ENCODE measurements around the gene TAF3.

Gene TAF3

GRCh38 chr10:8043569-8044306, 225.4 kb downstream of the TAF3 start:
- Histone ChIP-seq H3K4me3 (ENCODE audit: control insufficient read depth in 1 of 7, extremely low read depth in 1 of 7, insufficient read depth in 4 of 7, low read depth in 2 of 7, low read length in 6 of 7) (peak overlapping the region in 1 of 7 experiments; percentile 28), H3K9me3 (ENCODE audit: control extremely low read depth in 1 of 5, control insufficient read depth in 4 of 5, insufficient read depth in 2 of 5, low read depth in 1 of 5, low read length in 4 of 5) (no peaks in the 10 kb centered on the region), H3K4me1 (ENCODE audit: control extremely low read depth in 1 of 4, control insufficient read depth in 4 of 4, insufficient read depth in 4 of 4, low read length in 3 of 4) (peaks cover 0 to 35% (median 30%) of the 10 kb centered on the region in 4 experiments), H3K27me3 (replicated peaks in 2 of 5; ENCODE audit: control insufficient read depth in 4 of 5, insufficient read depth in 5 of 5, low read length in 4 of 5) (peaks cover 28 to 100% (median 66%) of the 10 kb centered on the region in 5 experiments), H3K36me3 (ENCODE audit: control insufficient read depth in 4 of 4, insufficient read depth in 4 of 4, low read length in 3 of 4) (no peaks in the 10 kb centered on the region), H3K27ac (ENCODE audit: insufficient read depth in 1 of 2, low read depth in 1 of 2, low read length in 2 of 2, poor library complexity in 1 of 2, severe bottlenecking in 2 of 2) (no peak overlapping the region)
- ChIA-PET CTCF (no interaction called here), POLR2A (no interaction called here)
- DNase-seq, result peak; percentile 61 to 77 (median 75)
- 12% methylated on average over 19 of the region's 31 CpGs for WGBS (ENCODE audit: insufficient coverage)

DNA sequence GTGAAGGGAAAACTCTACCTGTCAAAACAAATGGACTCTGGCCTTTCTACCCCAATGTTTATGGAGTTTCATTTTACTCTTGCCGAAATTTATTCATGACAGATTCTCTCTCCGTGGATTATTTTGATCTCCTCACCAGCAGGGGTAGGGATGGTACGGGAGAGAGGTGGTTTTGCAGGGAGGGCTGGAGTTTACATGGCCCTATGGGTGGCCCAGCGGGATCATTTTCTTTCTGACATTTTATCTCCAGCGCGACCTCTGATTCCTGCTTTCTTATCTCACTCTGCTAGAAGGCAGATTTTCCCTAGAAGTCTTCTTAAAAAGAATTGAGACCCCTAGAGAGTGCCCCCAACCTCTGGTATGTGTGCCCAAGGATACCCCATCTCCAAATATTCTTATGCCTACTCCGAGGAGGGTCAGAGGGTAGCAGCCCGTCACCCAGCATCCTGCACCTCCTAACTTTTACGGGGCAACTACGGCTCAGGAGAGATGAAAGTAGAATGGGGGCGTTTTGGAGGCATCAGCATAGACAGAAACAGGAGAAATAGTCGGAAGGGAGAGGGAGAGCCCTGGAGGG, 226.1 kb downstream of the TAF3 start:
- CTCF ChIA-PET, result no interaction called here
- H3K4me3 ChIP-seq (ENCODE audit: control insufficient read depth in 1 of 7, extremely low read depth in 1 of 7, insufficient read depth in 4 of 7, low read depth in 2 of 7, low read length in 6 of 7), result peak overlapping the region in 1 of 7 experiments; percentile 11
- H3K27me3 ChIP-seq (replicated peaks in 2 of 5; ENCODE audit: control insufficient read depth in 4 of 5, insufficient read depth in 5 of 5, low read length in 4 of 5), result peaks cover 22 to 99% (median 62%) of the 10 kb centered on the region in 5 experiments
- H3K27ac ChIP-seq (ENCODE audit: insufficient read depth in 1 of 2, low read depth in 1 of 2, low read length in 2 of 2, poor library complexity in 1 of 2, severe bottlenecking in 2 of 2), result no peak overlapping the region
- WGBS (ENCODE audit: insufficient coverage), result 5% methylated on average over 9 of the region's 12 CpGs
- no peaks in the 10 kb centered on the region for H3K36me3 ChIP-seq (ENCODE audit: control insufficient read depth in 4 of 4, insufficient read depth in 4 of 4, low read length in 3 of 4)
- H3K9me3 ChIP-seq (ENCODE audit: control extremely low read depth in 1 of 5, control insufficient read depth in 4 of 5, insufficient read depth in 2 of 5, low read depth in 1 of 5, low read length in 4 of 5), result no peaks in the 10 kb centered on the region
- POLR2A ChIA-PET, result no interaction called here
- peaks cover 0 to 41% (median 35%) of the 10 kb centered on the region in 4 experiments for H3K4me1 ChIP-seq (ENCODE audit: control extremely low read depth in 1 of 4, control insufficient read depth in 4 of 4, insufficient read depth in 4 of 4, low read length in 3 of 4)
- DNase-seq, result no peak

GRCh38 chr10:8044908-8045725, 226.8 kb downstream of the TAF3 start:
- peaks cover 18 to 99% (median 58%) of the 10 kb centered on the region in 5 experiments for H3K27me3 ChIP-seq (replicated peaks in 2 of 5; ENCODE audit: control insufficient read depth in 4 of 5, insufficient read depth in 5 of 5, low read length in 4 of 5)
- DNase-seq, result no peak
- POLR2A ChIA-PET, result interaction anchor here (0.6 kb wide), 1 partner anchor 279 kb away, joined by 4 read pairs; no protein-coding TSS in a partner anchor
- H3K27ac ChIP-seq (ENCODE audit: insufficient read depth in 1 of 2, low read depth in 1 of 2, low read length in 2 of 2, poor library complexity in 1 of 2, severe bottlenecking in 2 of 2), result no peak overlapping the region
- CTCF ChIA-PET, result no interaction called here
- peak overlapping the region in 6 of 7 experiments; percentile 9 to 60 (median 34) for H3K4me3 ChIP-seq (ENCODE audit: control insufficient read depth in 1 of 7, extremely low read depth in 1 of 7, insufficient read depth in 4 of 7, low read depth in 2 of 7, low read length in 6 of 7)
- H3K36me3 ChIP-seq (ENCODE audit: control insufficient read depth in 4 of 4, insufficient read depth in 4 of 4, low read length in 3 of 4), result no peaks in the 10 kb centered on the region
- peaks cover 0 to 48% (median 42%) of the 10 kb centered on the region in 4 experiments for H3K4me1 ChIP-seq (ENCODE audit: control extremely low read depth in 1 of 4, control insufficient read depth in 4 of 4, insufficient read depth in 4 of 4, low read length in 3 of 4)
- H3K9me3 ChIP-seq (ENCODE audit: control extremely low read depth in 1 of 5, control insufficient read depth in 4 of 5, insufficient read depth in 2 of 5, low read depth in 1 of 5, low read length in 4 of 5), result no peaks in the 10 kb centered on the region
- 0% methylated on average over 10 of the region's 32 CpGs for WGBS (ENCODE audit: insufficient coverage)

DNA sequence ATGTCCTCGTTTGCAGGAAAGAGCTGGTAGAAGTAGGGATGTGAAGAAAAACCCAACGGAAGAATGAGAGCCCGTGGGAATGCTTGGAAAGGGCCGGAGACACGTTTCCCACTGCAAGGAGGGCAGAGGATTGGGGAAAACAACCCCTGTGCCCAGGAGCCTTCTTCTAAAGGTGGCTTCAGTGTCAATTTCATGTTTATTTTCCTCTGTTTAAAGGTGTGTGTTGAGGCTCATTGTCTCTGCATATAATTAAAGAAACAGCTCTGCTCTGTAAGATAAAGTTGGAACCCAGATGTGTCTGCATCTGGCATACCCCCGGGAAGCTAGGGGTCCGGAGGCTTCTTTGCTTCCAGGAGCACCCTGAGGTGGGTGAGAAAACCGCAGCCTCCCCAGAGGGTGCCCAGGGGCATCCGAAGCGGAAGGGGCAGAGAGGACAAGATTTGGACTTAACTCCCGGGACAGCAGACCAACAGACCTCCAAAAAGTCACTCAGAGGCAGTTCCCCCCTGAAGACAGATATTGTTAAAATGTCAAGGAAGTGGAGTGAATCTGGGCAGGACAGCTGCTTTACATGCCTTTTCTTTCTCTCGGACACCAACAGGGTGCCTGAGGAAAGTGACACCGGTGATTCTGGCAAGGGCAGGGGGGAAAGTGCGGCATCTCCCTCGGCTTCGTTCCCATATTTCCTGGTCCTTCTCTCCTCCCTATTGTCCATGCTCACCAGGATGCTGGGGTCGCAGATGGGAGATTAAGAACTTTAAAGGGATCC, 227.6 kb downstream of the TAF3 start:
- Histone ChIP-seq H3K36me3 (ENCODE audit: control insufficient read depth in 4 of 4, insufficient read depth in 4 of 4, low read length in 3 of 4) (no peaks in the 10 kb centered on the region), H3K4me1 (ENCODE audit: control extremely low read depth in 1 of 4, control insufficient read depth in 4 of 4, insufficient read depth in 4 of 4, low read length in 3 of 4) (peaks cover 0 to 56% (median 50%) of the 10 kb centered on the region in 4 experiments), H3K9me3 (ENCODE audit: control extremely low read depth in 1 of 5, control insufficient read depth in 4 of 5, insufficient read depth in 2 of 5, low read depth in 1 of 5, low read length in 4 of 5) (no peaks in the 10 kb centered on the region), H3K27me3 (replicated peaks in 2 of 5; ENCODE audit: control insufficient read depth in 4 of 5, insufficient read depth in 5 of 5, low read length in 4 of 5) (peaks cover 12 to 99% (median 58%) of the 10 kb centered on the region in 5 experiments), H3K27ac (ENCODE audit: insufficient read depth in 1 of 2, low read depth in 1 of 2, low read length in 2 of 2, poor library complexity in 1 of 2, severe bottlenecking in 2 of 2) (no peak overlapping the region), H3K4me3 (ENCODE audit: control insufficient read depth in 1 of 7, extremely low read depth in 1 of 7, insufficient read depth in 4 of 7, low read depth in 2 of 7, low read length in 6 of 7) (no peak overlapping the region)
- CTCF ChIA-PET, result no interaction called here
- POLR2A ChIA-PET, result interaction anchor here (0.6 kb wide), 1 partner anchor 280 kb away, joined by 4 read pairs; no protein-coding TSS in a partner anchor
- WGBS (ENCODE audit: insufficient coverage), result 7% methylated on average over 11 of the region's 17 CpGs
- no peak for DNase-seq

GRCh38 chr10:8047452-8048280, 229.4 kb downstream of the TAF3 start:
- Histone ChIP-seq H3K4me3 (ENCODE audit: control insufficient read depth in 1 of 7, extremely low read depth in 1 of 7, insufficient read depth in 4 of 7, low read depth in 2 of 7, low read length in 6 of 7) (no peak overlapping the region), H3K9me3 (ENCODE audit: control extremely low read depth in 1 of 5, control insufficient read depth in 4 of 5, insufficient read depth in 2 of 5, low read depth in 1 of 5, low read length in 4 of 5) (no peaks in the 10 kb centered on the region), H3K27me3 (replicated peaks in 2 of 5; ENCODE audit: control insufficient read depth in 4 of 5, insufficient read depth in 5 of 5, low read length in 4 of 5) (peaks cover 7 to 98% (median 58%) of the 10 kb centered on the region in 5 experiments), H3K4me1 (ENCODE audit: control extremely low read depth in 1 of 4, control insufficient read depth in 4 of 4, insufficient read depth in 4 of 4, low read length in 3 of 4) (peaks cover 0 to 72% (median 60%) of the 10 kb centered on the region in 4 experiments), H3K27ac (ENCODE audit: insufficient read depth in 1 of 2, low read depth in 1 of 2, low read length in 2 of 2, poor library complexity in 1 of 2, severe bottlenecking in 2 of 2) (no peak overlapping the region), H3K36me3 (ENCODE audit: control insufficient read depth in 4 of 4, insufficient read depth in 4 of 4, low read length in 3 of 4) (no peaks in the 10 kb centered on the region)
- 2% methylated on average over 14 of the region's 30 CpGs for WGBS (ENCODE audit: insufficient coverage)
- CTCF ChIA-PET, result interaction anchor here (1.6 to 2.0 kb wide), 2 partner anchors 12 to 14 kb away, joined by 4 to 6 read pairs; no protein-coding TSS in a partner anchor
- DNase-seq, result no peak
- POLR2A ChIA-PET, result no interaction called here
